Endothelial cell of umbilical vein (primary cell): ENCODE results near the gene OPN1MW3. TPM values are rescaled to one million over a fixed set of nuclear protein-coding genes. Genes with fewer than 3 reads are reported as not detected.

Source experiments
- BruUV-seq: library from RNA; stranded (reverse); fragments of 400-500 nt; replicated peaks from 2 replicates; lab custom pipeline; 2021; lab: Mats Ljungman, UMichigan
- CTCF ChIA-PET: fragments of 300-600, 350-600 bp; sonication (Branson Sonifier 250); formaldehyde crosslinking; loops from one replicate; lab custom pipeline; 2021; ENCODE audit warnings: antibody characterized with exemption, inconsistent platforms; lab: Charles Lee
- POLR2A ChIA-PET: fragments of 300-600, 350-600 bp; sonication (Branson Sonifier 250); formaldehyde crosslinking; loops from one replicate; lab custom pipeline; 2021; ENCODE audit warnings: antibody characterized with exemption, inconsistent platforms; lab: Charles Lee
- DNase-seq: peaks from one replicate; pipeline ENCODE4 v3.0.0-alpha.2; 2011; ENCODE audit warnings: low read depth, low spot score
- FAIRE-seq: peaks from 2 replicates; lab custom pipeline; 2011; peaks lifted over from hg19 to GRCh38; lab: Jason Lieb, UNC
- H2AFZ ChIP-seq: 2 replicates; pipeline ENCODE4 v1.6.0; 2012; ENCODE audit warnings: low read depth, low read length, control low read depth, inconsistent platforms
- H3K27ac ChIP-seq: 2 replicates; pipeline ENCODE4 v1.5.1; 2011; ENCODE audit warnings: low read depth, mild to moderate bottlenecking, control low read depth, low read length, moderate library complexity; ENCODE audit not compliant: insufficient read depth
- H3K27me3 ChIP-seq, 2 experiments: 2 replicates each; pipeline versions ENCODE4 v1.6.0 to v1.6.1; 2011; ENCODE audit warnings: low read length in 2 of 2, mixed read lengths in 1 of 2; ENCODE audit not compliant: control insufficient read depth in 2 of 2, insufficient read depth in 2 of 2
- H3K36me3 ChIP-seq, 2 experiments: 2 replicates in 1 of 2; 3 replicates in 1 of 2; pipeline ENCODE4 v1.5.1; 2011; ENCODE audit warnings: low read length in 2 of 2, mild to moderate bottlenecking in 1 of 2, moderate library complexity in 1 of 2; ENCODE audit not compliant: control insufficient read depth in 2 of 2, insufficient read depth in 2 of 2; ENCODE audit errors: extremely low read depth in 1 of 2
- H3K4me1 ChIP-seq: 3 replicates; pipeline ENCODE4 v1.5.1; 2011; ENCODE audit warnings: mild to moderate bottlenecking, low read length; ENCODE audit not compliant: control insufficient read depth, insufficient read depth; ENCODE audit errors: extremely low read depth
- H3K4me2 ChIP-seq: 2 replicates; pipeline ENCODE4 v1.6.1; 2011; ENCODE audit warnings: low read length, control low read depth, mixed read lengths; ENCODE audit not compliant: insufficient read depth
- H3K4me3 ChIP-seq, 3 experiments: fragments of 200-600 bp in 1 of 3; sonication (generic), shearing (Covaris generic) in 1 of 3; replicated peaks in 1 of 3; 2 replicates each; pipeline ENCODE4 v1.5.1; 2011 to 2016; ENCODE audit warnings: control low read depth in 3 of 3, low read length in 3 of 3, mild to moderate bottlenecking in 2 of 3, inconsistent platforms in 1 of 3, low read depth in 1 of 3, moderate library complexity in 1 of 3; ENCODE audit not compliant: insufficient read depth in 1 of 3
- H3K79me2 ChIP-seq: 2 replicates; pipeline ENCODE4 v1.6.0; 2012; ENCODE audit warnings: low read length, inconsistent platforms; ENCODE audit not compliant: control insufficient read depth, insufficient read depth
- H3K9ac ChIP-seq: replicated peaks from 2 replicates; pipeline ENCODE3; 2011; ENCODE audit warnings: low read length, control low read depth; ENCODE audit not compliant: insufficient read depth; ENCODE audit errors: extremely low read depth
- H3K9me1 ChIP-seq: replicated peaks from 3 replicates; pipeline ENCODE4 v1.6.0; 2011; ENCODE audit warnings: mild to moderate bottlenecking, low read length; ENCODE audit not compliant: control insufficient read depth, insufficient read depth; ENCODE audit errors: extremely low read depth
- H3K9me3 ChIP-seq: replicated peaks from 2 replicates; pipeline ENCODE4 v1.5.1; 2012; ENCODE audit warnings: low read length, inconsistent platforms; ENCODE audit not compliant: control insufficient read depth, insufficient read depth
- H4K20me1 ChIP-seq: replicated peaks from 2 replicates; pipeline ENCODE3; 2011; ENCODE audit warnings: mild to moderate bottlenecking, low read length; ENCODE audit not compliant: control insufficient read depth, insufficient read depth; ENCODE audit errors: extremely low read depth
- CTCF ChIP-seq, 2 donors: IDR thresholded peaks; 1 replicate in 1 of 2; 2 replicates in 1 of 2; pipeline ENCODE4 v1.5.1; 2011; ENCODE audit warnings: low read length in 2 of 2, mild to moderate bottlenecking in 2 of 2, moderate library complexity in 2 of 2, control low read depth in 1 of 2, inconsistent platforms in 1 of 2, low read depth in 1 of 2; ENCODE audit not compliant: insufficient read depth in 1 of 2; ENCODE audit errors: extremely low read depth in 1 of 2
- GATA2 ChIP-seq: IDR thresholded peaks from 2 replicates; pipeline ENCODE4 v1.7.0; 2011; ENCODE audit warnings: low read depth, mild to moderate bottlenecking, moderate library complexity, mixed read lengths, low read length; ENCODE audit not compliant: insufficient read length, insufficient read depth
- JUN ChIP-seq: IDR thresholded peaks from 2 replicates; pipeline ENCODE4 v1.6.1; 2011; ENCODE audit warnings: borderline replicate concordance, low read depth; ENCODE audit not compliant: insufficient read length, insufficient read depth
- MAX ChIP-seq: IDR thresholded peaks from 2 replicates; pipeline ENCODE4 v1.6.1; 2011; ENCODE audit not compliant: insufficient read depth, insufficient read length
- MYC ChIP-seq: IDR thresholded peaks from one replicate; pipeline ENCODE4 v1.6.1; 2011; ENCODE audit warnings: mild to moderate bottlenecking, low read depth, low read length
- POLR2A ChIP-seq: IDR thresholded peaks from 2 replicates; pipeline ENCODE4 v1.6.1; 2012; ENCODE audit warnings: low read depth, mild to moderate bottlenecking, control low read depth, low read length
- POLR2AphosphoS5 ChIP-seq: IDR thresholded peaks from 2 replicates; pipeline ENCODE4 v1.6.1; 2012; ENCODE audit warnings: low read depth, mild to moderate bottlenecking, control low read depth, low read length, moderate library complexity; ENCODE audit not compliant: insufficient read depth
- dilution Hi-C: fragments of 300-500 bp; cut with MboI; formaldehyde crosslinking; loops from one replicate; pipeline ENCODE4 v1.15.0; 2019; ENCODE audit warnings: low sequenced_read_pairs; ENCODE audit not compliant: extremely low pct_ligation_motif_present
- intact Hi-C: fragments of 100-400 bp; cut with micrococcal nuclease; formaldehyde crosslinking; loops from one replicate; pipeline ENCODE4 v1.10.0; 2022
- polyA plus RNA-seq, 4 experiments: library from polyadenylated mRNA; depleted of rRNA in 3 of 4; stranded (reverse) in 3 of 4; unstranded in 1 of 4; fragments of >200 nt; gene quantifications; 2 replicates each; pipeline versions ENCODE4 v1.2.1 to v1.2.3, GENCODE V29; 2011 to 2012; ENCODE audit warnings: missing spikeins in 1 of 4
- total RNA-seq: library from RNA; stranded (reverse); gene quantifications from 2 replicates; pipeline ENCODE4 v1.2.3, GENCODE V29; 2021

OPN1MW3 gene
- total and polyA plus RNA-seq, 2 donors (not counting 3 experiments of a cell fraction or from before 2014, with no cell fraction given): not detected

GRCh38 chrX:154298312-154298711 lies 40.9 kb downstream of the OPN1MW3 start:
- POLR2A ChIA-PET: no interaction called here
- Histone ChIP-seq H3K79me2 (no peaks in the 10 kb centered on the region), H3K9me1 (no peaks in the 10 kb centered on the region), H3K4me3 (no peak overlapping the region), H3K9ac (no peak overlapping the region), H3K4me2 (no peak overlapping the region), H3K4me1 (no peaks in the 10 kb centered on the region), H2AFZ (no peak overlapping the region), H3K27me3 (no peaks in the 10 kb centered on the region), H4K20me1 (no peaks in the 10 kb centered on the region), H3K27ac (no peak overlapping the region), H3K9me3 (no peaks in the 10 kb centered on the region), H3K36me3 (no peaks in the 10 kb centered on the region)
- intact Hi-C loops (no loop called here), dilution Hi-C loops (no loop called here)
- no peak for TF ChIP-seq POLR2AphosphoS5
- TF ChIP-seq POLR2A: no peak
- no peak for TF ChIP-seq MYC
- TF ChIP-seq CTCF (IDR thresholded peaks at IDR 0.05; ENCODE audit: extremely low read depth in 1 of 2, insufficient read depth in 1 of 2, low read depth in 1 of 2, low read length in 2 of 2): no peak
- TF ChIP-seq MAX: no peak
- no peak for TF ChIP-seq JUN
- TF ChIP-seq GATA2: no peak
- FAIRE-seq (peak; percentile 56), DNase-seq (no peak)
- CTCF ChIA-PET: interaction anchor here (1.7 to 2.5 kb wide), 2 partner anchors 10 to 18 kb away, joined by 5 to 9 read pairs; no protein-coding TSS in a partner anchor
- no TSS peak for BruUV-seq
